ENCODE results near the gene TLCD3B. TPM values are rescaled to one million over a fixed set of nuclear protein-coding genes. Genes with fewer than 3 reads are reported as not detected.
A peak's percentile ranks its signal among the peaks of the same experiment; 100 is the strongest.

TLCD3B gene
- total and polyA plus RNA-seq, 12 donors: 0.29 TPM; not detected in 11

- no peak for ATAC-seq
These were observed 38.8 kb upstream of the TLCD3B start for GRCh38 chr16:30069611-30070462.

GRCh38 chr16:30068750-30069610 is 37.9 kb upstream of the TLCD3B start:
- H3K4me1 ChIP-seq: peaks cover 11 to 57% (median 53%) of the 10 kb centered on the region in 9 donors
- WGBS, 2 donors: 68% methylated on average over 17 of the region's 17 CpGs
- peaks cover 8 to 80% (median 57%) of the 10 kb centered on the region in 9 donors for H3K36me3 ChIP-seq

More at GRCh38 chr16:30069611-30070462, 38.8 kb upstream of the TLCD3B start:
- intact Hi-C loops (cut with DNase I): loop anchor here in 3 of 10 donors (5.0 to 10.0 kb wide), 5 partner anchors 98 to 585 kb away; partner anchors contain the start of genes FBRS (in 1 of the 3), PRR14 (in 1 of the 3), TAOK2 (in 1 of the 3) and ZNF747 (in 1 of the 3)
- no peak for TF ChIP-seq CTCF (IDR thresholded peaks at IDR 0.05)
- DNase-seq: peak in 1 of 2 donors; percentile 24
- Histone ChIP-seq H3K36me3 (peaks cover 8 to 80% (median 57%) of the 10 kb centered on the region in 9 donors), H3K27me3 (no peaks in the 10 kb centered on the region), H3K4me1 (peaks cover 11 to 54% (median 51%) of the 10 kb centered on the region in 9 donors), H3K4me3 (peak overlapping the region in 8 of 10 donors; percentile 10 to 100 (median 22)), H3K9me3 (no peaks in the 10 kb centered on the region), H3K27ac (peak overlapping the region in 9 of 10 donors; percentile 3 to 100 (median 53))
- 46 to 58% methylated on average over 31 of the region's 31 CpGs for WGBS, 2 donors

GRCh38 chr16:30068333-30068732 is 37.3 kb upstream of the TLCD3B start:
- no peaks in the 10 kb centered on the region for H3K27me3 ChIP-seq
- peaks cover 8 to 76% (median 56%) of the 10 kb centered on the region in 9 donors for H3K36me3 ChIP-seq
- no peak for TF ChIP-seq CTCF (IDR thresholded peaks at IDR 0.05)
- ATAC-seq (no peak), DNase-seq (no peak)
- intact Hi-C loops (cut with DNase I): loop anchor here in 2 of 10 donors (5.0 to 10.0 kb wide), 3 partner anchors 96 to 466 kb away; partner anchors contain the start of genes TAOK2 (in 1 of the 2) and ZNF747 (in 1 of the 2)
- H3K27ac ChIP-seq: peak overlapping the region in 8 of 10 donors; percentile 20 to 100 (median 98)
- H3K4me1 ChIP-seq: peaks cover 16 to 64% (median 59%) of the 10 kb centered on the region in 9 donors
- H3K9me3 ChIP-seq: no peaks in the 10 kb centered on the region
- peak overlapping the region in 7 of 10 donors; percentile 79 to 100 (median 93) for H3K4me3 ChIP-seq
- 73 to 78% methylated on average over 9 of the region's 9 CpGs for WGBS, 2 donors

More at GRCh38 chr16:30068750-30069610, 37.9 kb upstream of the TLCD3B start:
- no peaks in the 10 kb centered on the region for H3K9me3 ChIP-seq
- H3K27me3 ChIP-seq: no peaks in the 10 kb centered on the region
- intact Hi-C loops (cut with DNase I): loop anchor here in 2 of 10 donors (5.0 to 10.0 kb wide), 3 partner anchors 97 to 466 kb away; partner anchors contain the start of genes TAOK2 (in 1 of the 2) and ZNF747 (in 1 of the 2)
- no peak for DNase-seq
- H3K27ac ChIP-seq: peak overlapping the region in 8 of 10 donors; percentile 20 to 100 (median 98)
- ATAC-seq: no peak
- peak in 7 of 9 donors; percentile 24 to 45 (median 28) for TF ChIP-seq CTCF (IDR thresholded peaks at IDR 0.05)
- peak overlapping the region in 7 of 10 donors; percentile 18 to 100 (median 79) for H3K4me3 ChIP-seq

Data from heart right ventricle (tissue), 16 donors.